GM23338 (cell line): Measurements from ENCODE around the gene TPK1.
"Not testable (repeated sequence)": the region's sequence is repeated elsewhere in the genome, so short reads cannot be mapped to it uniquely, and the experiment has no call there.

Experiments
- CREB1 ChIP-seq: fragments of 250-450 bp; sonication (Bioruptor Pico); IDR thresholded peaks from 2 replicates; pipeline ENCODE4 v1.5.0; 2020; ENCODE audit warnings: low read depth, mild to moderate bottlenecking, moderate library complexity
- EZH2 ChIP-seq: fragments of 200-600 bp; sonication (generic); IDR thresholded peaks from one replicate; pipeline ENCODE4 v1.8.0; 2017; ENCODE audit warnings: antibody characterized with exemption, mild to moderate bottlenecking, low read depth; ENCODE audit not compliant: unreplicated experiment
- EZH2phosphoT487 ChIP-seq: fragments of 200-600 bp; sonication (generic); IDR thresholded peaks from one replicate; pipeline ENCODE4 v1.8.1; 2018; ENCODE audit warnings: antibody characterized with exemption; ENCODE audit not compliant: unreplicated experiment
- POLR2AphosphoS5 ChIP-seq: IDR thresholded peaks from 2 replicates; pipeline ENCODE4 v1.6.1; 2016; ENCODE audit warnings: antibody characterized with exemption, low read depth
- ZNF331 ChIP-seq: fragments of 250-450 bp; sonication (Bioruptor Pico); IDR thresholded peaks from 2 replicates; pipeline ENCODE4 v1.5.0; 2020; ENCODE audit warnings: low read depth, mild to moderate bottlenecking, moderate library complexity
- TF ChIP-seq, protein P1 (sequence below), 2 experiments: fragments of 200-600 bp in 1 of 2; sonication (generic) in 1 of 2; conservative IDR thresholded peaks; 2 replicates each; pipeline versions ENCODE4 v1.5.1 to v1.6.1; 2016 to 2017; ENCODE audit warnings: antibody characterized with exemption in 2 of 2, low read depth in 2 of 2, mild to moderate bottlenecking in 2 of 2, moderate library complexity in 1 of 2

DNA sequence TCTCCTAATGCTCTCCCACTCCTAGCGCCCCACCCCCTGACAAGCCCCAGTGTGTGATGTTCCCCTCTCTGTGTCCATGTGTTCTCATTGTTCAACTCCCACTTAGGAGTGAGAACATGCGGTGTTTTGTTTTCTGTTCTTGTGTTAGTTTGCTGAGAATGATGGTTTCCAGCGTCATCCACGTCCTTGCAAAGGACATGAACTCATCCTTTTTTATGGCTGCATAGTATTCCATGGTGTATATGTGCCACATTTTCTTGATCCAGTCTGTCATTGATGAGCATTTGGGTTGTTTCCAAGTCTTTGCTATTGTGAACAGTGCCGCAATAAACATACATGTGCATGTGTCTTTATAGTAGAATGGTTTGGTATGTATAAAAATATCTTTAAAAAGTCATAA is 261.1 kb downstream of the TPK1 start:
- TF ChIP-seq, protein P1, sequence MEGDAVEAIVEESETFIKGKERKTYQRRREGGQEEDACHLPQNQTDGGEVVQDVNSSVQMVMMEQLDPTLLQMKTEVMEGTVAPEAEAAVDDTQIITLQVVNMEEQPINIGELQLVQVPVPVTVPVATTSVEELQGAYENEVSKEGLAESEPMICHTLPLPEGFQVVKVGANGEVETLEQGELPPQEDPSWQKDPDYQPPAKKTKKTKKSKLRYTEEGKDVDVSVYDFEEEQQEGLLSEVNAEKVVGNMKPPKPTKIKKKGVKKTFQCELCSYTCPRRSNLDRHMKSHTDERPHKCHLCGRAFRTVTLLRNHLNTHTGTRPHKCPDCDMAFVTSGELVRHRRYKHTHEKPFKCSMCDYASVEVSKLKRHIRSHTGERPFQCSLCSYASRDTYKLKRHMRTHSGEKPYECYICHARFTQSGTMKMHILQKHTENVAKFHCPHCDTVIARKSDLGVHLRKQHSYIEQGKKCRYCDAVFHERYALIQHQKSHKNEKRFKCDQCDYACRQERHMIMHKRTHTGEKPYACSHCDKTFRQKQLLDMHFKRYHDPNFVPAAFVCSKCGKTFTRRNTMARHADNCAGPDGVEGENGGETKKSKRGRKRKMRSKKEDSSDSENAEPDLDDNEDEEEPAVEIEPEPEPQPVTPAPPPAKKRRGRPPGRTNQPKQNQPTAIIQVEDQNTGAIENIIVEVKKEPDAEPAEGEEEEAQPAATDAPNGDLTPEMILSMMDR (conservative IDR thresholded peaks at IDR 0.05; ENCODE audit: low read depth in 2 of 2), result not testable (repeated sequence)
- not testable (repeated sequence) for TF ChIP-seq CREB1 (CRISPR knock-in tag); POLR2AphosphoS5; ZNF331; EZH2phosphoT487; EZH2
